Stomach (tissue), 4 donors: ENCODE measurements around the gene ABLIM3.

Experiments used
- POLR2AphosphoS5 ChIP-seq, 3 donors: sonication (generic); formaldehyde crosslinking; IDR thresholded peaks; one replicate each; pipeline ENCODE4 v1.6.1; 2016; ENCODE audit warnings: antibody characterized with exemption in 3 of 3
- TF ChIP-seq, protein P1 (sequence below), 7 experiments: fragments of 450-650 bp in 4 of 7; fragments of 200-600 bp in 3 of 7; sonication (generic) in 3 of 7; IDR thresholded peaks; one replicate each; pipeline ENCODE4 v1.5.1; 2016 to 2019; ENCODE audit warnings: antibody characterized with exemption in 7 of 7, control low read depth in 2 of 7, mild to moderate bottlenecking in 1 of 7

DNA sequence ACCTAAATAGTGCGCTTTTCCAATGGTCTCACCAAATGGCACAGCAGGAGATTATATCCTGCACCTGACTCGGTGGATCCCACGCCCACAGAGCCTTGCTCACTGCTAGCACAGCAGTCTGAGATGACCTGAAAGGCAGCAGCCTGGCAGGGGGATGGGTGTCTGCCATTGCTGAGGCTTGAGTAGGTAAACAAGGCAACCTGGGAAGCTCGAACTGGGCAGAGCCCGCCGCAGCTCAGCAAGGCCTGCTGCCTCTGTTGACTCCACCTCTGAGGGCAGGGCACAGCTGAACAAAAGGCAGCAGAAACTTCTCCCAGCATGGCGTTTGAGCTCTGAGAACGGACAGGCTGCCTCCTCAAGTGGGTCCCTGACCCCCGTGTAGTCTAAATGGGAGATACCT is 18.1 kb upstream of the ABLIM3 start:
- TF ChIP-seq POLR2AphosphoS5 (IDR thresholded peaks at IDR 0.05): no peak
- TF ChIP-seq, protein P1, sequence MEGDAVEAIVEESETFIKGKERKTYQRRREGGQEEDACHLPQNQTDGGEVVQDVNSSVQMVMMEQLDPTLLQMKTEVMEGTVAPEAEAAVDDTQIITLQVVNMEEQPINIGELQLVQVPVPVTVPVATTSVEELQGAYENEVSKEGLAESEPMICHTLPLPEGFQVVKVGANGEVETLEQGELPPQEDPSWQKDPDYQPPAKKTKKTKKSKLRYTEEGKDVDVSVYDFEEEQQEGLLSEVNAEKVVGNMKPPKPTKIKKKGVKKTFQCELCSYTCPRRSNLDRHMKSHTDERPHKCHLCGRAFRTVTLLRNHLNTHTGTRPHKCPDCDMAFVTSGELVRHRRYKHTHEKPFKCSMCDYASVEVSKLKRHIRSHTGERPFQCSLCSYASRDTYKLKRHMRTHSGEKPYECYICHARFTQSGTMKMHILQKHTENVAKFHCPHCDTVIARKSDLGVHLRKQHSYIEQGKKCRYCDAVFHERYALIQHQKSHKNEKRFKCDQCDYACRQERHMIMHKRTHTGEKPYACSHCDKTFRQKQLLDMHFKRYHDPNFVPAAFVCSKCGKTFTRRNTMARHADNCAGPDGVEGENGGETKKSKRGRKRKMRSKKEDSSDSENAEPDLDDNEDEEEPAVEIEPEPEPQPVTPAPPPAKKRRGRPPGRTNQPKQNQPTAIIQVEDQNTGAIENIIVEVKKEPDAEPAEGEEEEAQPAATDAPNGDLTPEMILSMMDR (IDR thresholded peaks at IDR 0.05): no peak
